KOPT-K1 (cell line): Measurements from ENCODE around the gene AMOT.

Experiments
- H3K27ac ChIP-seq: fragments of 200-600 bp; sonication (generic); 2 replicates; pipeline ENCODE4 v1.5.1; 2016; ENCODE audit warnings: antibody characterized with exemption, mild to moderate bottlenecking, low read depth, low read length; ENCODE audit not compliant: poor library complexity, severe bottlenecking
- H3K36me3 ChIP-seq: fragments of 200-600 bp; sonication (generic); 2 replicates; pipeline ENCODE4 v1.5.1; 2017; ENCODE audit warnings: antibody characterized with exemption, mild to moderate bottlenecking, low read length, moderate library complexity; ENCODE audit not compliant: insufficient read depth
- H3K9me3 ChIP-seq: fragments of 200-600 bp; sonication (generic); 2 replicates; pipeline ENCODE4 v1.5.1; 2017; ENCODE audit warnings: antibody characterized with exemption, low read length, mild to moderate bottlenecking; ENCODE audit not compliant: insufficient read depth, poor library complexity, severe bottlenecking

The AMOT gene

GRCh38 chrX:112820364-112821268, 20.0 kb downstream of the AMOT start:
- Histone ChIP-seq H3K36me3 (no peaks in the 10 kb centered on the region), H3K27ac (no peak overlapping the region)

GRCh38 chrX:112819813-112820212, 20.8 kb downstream of the AMOT start:
- Histone ChIP-seq H3K36me3 (peaks cover 6% of the 10 kb centered on the region; the same call in 1 of the 2 replicates), H3K9me3 (no peaks in the 10 kb centered on the region), H3K27ac (no peak overlapping the region)

More at GRCh38 chrX:112820364-112821268, 20.0 kb downstream of the AMOT start:
- no peaks in the 10 kb centered on the region for H3K9me3 ChIP-seq

GRCh38 chrX:112819008-112819640, 21.5 kb downstream of the AMOT start:
- Histone ChIP-seq H3K9me3 (no peaks in the 10 kb centered on the region), H3K36me3 (peaks cover 6% of the 10 kb centered on the region; the same call in 1 of the 2 replicates), H3K27ac (no peak overlapping the region)

- no peaks in the 10 kb centered on the region for H3K9me3 ChIP-seq
- H3K36me3 ChIP-seq = peaks cover 6% of the 10 kb centered on the region; the same call in 1 of the 2 replicates
- no peak overlapping the region for H3K27ac ChIP-seq
Measured at GRCh38 chrX:112818114-112819007, 22.3 kb downstream of the AMOT start.

- peaks cover 6% of the 10 kb centered on the region; the same call in 1 of the 2 replicates for H3K36me3 ChIP-seq
- no peaks in the 10 kb centered on the region for H3K9me3 ChIP-seq
- no peak overlapping the region for H3K27ac ChIP-seq
Measured at GRCh38 chrX:112816908-112817307, 23.7 kb downstream of the AMOT start.

GRCh38 chrX:112814496-112814895, 26.1 kb downstream of the AMOT start:
- Histone ChIP-seq H3K36me3 (peaks cover 9% of the 10 kb centered on the region; the same call in 1 of the 2 replicates), H3K9me3 (no peaks in the 10 kb centered on the region), H3K27ac (no peak overlapping the region)

GRCh38 chrX:112812741-112813140, 27.9 kb downstream of the AMOT start:
- Histone ChIP-seq H3K9me3 (no peaks in the 10 kb centered on the region), H3K27ac (no peak overlapping the region), H3K36me3 (peaks cover 12% of the 10 kb centered on the region; the same call in 1 of the 2 replicates)

GRCh38 chrX:112808651-112809195, 31.9 kb downstream of the AMOT start:
- Histone ChIP-seq H3K9me3 (no peaks in the 10 kb centered on the region), H3K36me3 (peaks cover 6% of the 10 kb centered on the region; the same call in 1 of the 2 replicates), H3K27ac (no peak overlapping the region)

GRCh38 chrX:112808007-112808406, 32.6 kb downstream of the AMOT start:
- no peaks in the 10 kb centered on the region for H3K9me3 ChIP-seq
- no peak overlapping the region for H3K27ac ChIP-seq
- peaks cover 6% of the 10 kb centered on the region; the same call in 1 of the 2 replicates for H3K36me3 ChIP-seq

- no peak overlapping the region for H3K27ac ChIP-seq
- H3K9me3 ChIP-seq = no peaks in the 10 kb centered on the region
- no peaks in the 10 kb centered on the region for H3K36me3 ChIP-seq
Measured at GRCh38 chrX:112803060-112803459, 37.6 kb downstream of the AMOT start.

GRCh38 chrX:112802541-112802940, 38.1 kb downstream of the AMOT start:
- Histone ChIP-seq H3K9me3 (no peaks in the 10 kb centered on the region), H3K27ac (no peak overlapping the region), H3K36me3 (no peaks in the 10 kb centered on the region)

- no peak overlapping the region for H3K27ac ChIP-seq
- no peaks in the 10 kb centered on the region for H3K9me3 ChIP-seq
- no peaks in the 10 kb centered on the region for H3K36me3 ChIP-seq
Measured at GRCh38 chrX:112800971-112801775, 39.5 kb downstream of the AMOT start.

- no peaks in the 10 kb centered on the region for H3K9me3 ChIP-seq
- H3K27ac ChIP-seq = no peak overlapping the region
- H3K36me3 ChIP-seq = no peaks in the 10 kb centered on the region
Measured at GRCh38 chrX:112799425-112799824, 41.2 kb downstream of the AMOT start.

- H3K9me3 ChIP-seq = no peaks in the 10 kb centered on the region
- H3K36me3 ChIP-seq = no peaks in the 10 kb centered on the region
- no peak overlapping the region for H3K27ac ChIP-seq
Measured at GRCh38 chrX:112798736-112799135, 41.9 kb downstream of the AMOT start.
